Measurements from ENCODE around the gene NR3C2. TPM values are rescaled to one million over a fixed set of nuclear protein-coding genes. Genes with fewer than 3 reads are reported as not detected.

NR3C2 gene
- total RNA-seq, 1 donor from 2014 or later = 0.79 TPM

- Histone ChIP-seq H3K36me3 (ENCODE audit: control insufficient read depth, insufficient read depth, low read length) (no peaks in the 10 kb centered on the region), H3K27me3 (ENCODE audit: control insufficient read depth, insufficient read depth, low read length) (no peaks in the 10 kb centered on the region), H3K4me3 (ENCODE audit: low read depth, low read length) (no peak overlapping the region)
- TF ChIP-seq CTCF (IDR thresholded peaks at IDR 0.05; ENCODE audit: insufficient read depth, low read length, severe bottlenecking) = no peak
- no peak for DNase-seq (ENCODE audit: low read depth)
- FAIRE-seq = no peak
Observed at GRCh38 chr4:148120216-148120615, 322.0 kb downstream of the NR3C2 start.

GRCh38 chr4:148118633-148119032 is 323.6 kb downstream of the NR3C2 start:
- H3K36me3 ChIP-seq (ENCODE audit: control insufficient read depth, insufficient read depth, low read length) = no peaks in the 10 kb centered on the region
- no peak for TF ChIP-seq CTCF (IDR thresholded peaks at IDR 0.05; ENCODE audit: insufficient read depth, low read length, severe bottlenecking)
- FAIRE-seq (no peak), DNase-seq (ENCODE audit: low read depth) (no peak)
- no peak overlapping the region for H3K4me3 ChIP-seq (ENCODE audit: low read depth, low read length)
- no peaks in the 10 kb centered on the region for H3K27me3 ChIP-seq (ENCODE audit: control insufficient read depth, insufficient read depth, low read length)

- FAIRE-seq = no peak
Observed at GRCh38 chr4:148118179-148118578, 324.0 kb downstream of the NR3C2 start.

GRCh38 chr4:148116969-148117368 is 325.2 kb downstream of the NR3C2 start:
- H3K27me3 ChIP-seq (ENCODE audit: control insufficient read depth, insufficient read depth, low read length) = no peaks in the 10 kb centered on the region
- DNase-seq (ENCODE audit: low read depth) (no peak), FAIRE-seq (no peak)
- H3K36me3 ChIP-seq (ENCODE audit: control insufficient read depth, insufficient read depth, low read length) = no peaks in the 10 kb centered on the region
- H3K4me3 ChIP-seq (ENCODE audit: low read depth, low read length) = no peak overlapping the region
- no peak for TF ChIP-seq CTCF (IDR thresholded peaks at IDR 0.05; ENCODE audit: insufficient read depth, low read length, severe bottlenecking)

More at GRCh38 chr4:148118179-148118578, 324.0 kb downstream of the NR3C2 start:
- TF ChIP-seq CTCF (IDR thresholded peaks at IDR 0.05; ENCODE audit: insufficient read depth, low read length, severe bottlenecking) = no peak
- DNase-seq (ENCODE audit: low read depth) = no peak
- no peak overlapping the region for H3K4me3 ChIP-seq (ENCODE audit: low read depth, low read length)
- H3K27me3 ChIP-seq (ENCODE audit: control insufficient read depth, insufficient read depth, low read length) = no peaks in the 10 kb centered on the region
- H3K36me3 ChIP-seq (ENCODE audit: control insufficient read depth, insufficient read depth, low read length) = no peaks in the 10 kb centered on the region

GRCh38 chr4:148116264-148116663 is 325.9 kb downstream of the NR3C2 start:
- H3K36me3 ChIP-seq (ENCODE audit: control insufficient read depth, insufficient read depth, low read length) = no peaks in the 10 kb centered on the region
- no peak overlapping the region for H3K4me3 ChIP-seq (ENCODE audit: low read depth, low read length)
- DNase-seq (ENCODE audit: low read depth) (no peak), FAIRE-seq (no peak)
- TF ChIP-seq CTCF (IDR thresholded peaks at IDR 0.05; ENCODE audit: insufficient read depth, low read length, severe bottlenecking) = no peak
- H3K27me3 ChIP-seq (ENCODE audit: control insufficient read depth, insufficient read depth, low read length) = no peaks in the 10 kb centered on the region

- no peak for TF ChIP-seq CTCF (IDR thresholded peaks at IDR 0.05; ENCODE audit: insufficient read depth, low read length, severe bottlenecking)
- no peak for DNase-seq (ENCODE audit: low read depth)
- FAIRE-seq = no peak
- H3K27me3 ChIP-seq (ENCODE audit: control insufficient read depth, insufficient read depth, low read length) = no peaks in the 10 kb centered on the region
- H3K4me3 ChIP-seq (ENCODE audit: low read depth, low read length) = no peak overlapping the region
- no peaks in the 10 kb centered on the region for H3K36me3 ChIP-seq (ENCODE audit: control insufficient read depth, insufficient read depth, low read length)
Observed at GRCh38 chr4:148114436-148114835, 327.8 kb downstream of the NR3C2 start.
